NCI-H146 treated with DMSO at 0.1 percent for 48 hours (cell line): Measurements from ENCODE around the gene CMSS1.

Source experiments
- DNase-seq: peaks from one replicate; lab custom pipeline; 2025; ENCODE audit not compliant: unreplicated experiment; lab: John Stamatoyannopoulos, UW

Gene CMSS1

DNA sequence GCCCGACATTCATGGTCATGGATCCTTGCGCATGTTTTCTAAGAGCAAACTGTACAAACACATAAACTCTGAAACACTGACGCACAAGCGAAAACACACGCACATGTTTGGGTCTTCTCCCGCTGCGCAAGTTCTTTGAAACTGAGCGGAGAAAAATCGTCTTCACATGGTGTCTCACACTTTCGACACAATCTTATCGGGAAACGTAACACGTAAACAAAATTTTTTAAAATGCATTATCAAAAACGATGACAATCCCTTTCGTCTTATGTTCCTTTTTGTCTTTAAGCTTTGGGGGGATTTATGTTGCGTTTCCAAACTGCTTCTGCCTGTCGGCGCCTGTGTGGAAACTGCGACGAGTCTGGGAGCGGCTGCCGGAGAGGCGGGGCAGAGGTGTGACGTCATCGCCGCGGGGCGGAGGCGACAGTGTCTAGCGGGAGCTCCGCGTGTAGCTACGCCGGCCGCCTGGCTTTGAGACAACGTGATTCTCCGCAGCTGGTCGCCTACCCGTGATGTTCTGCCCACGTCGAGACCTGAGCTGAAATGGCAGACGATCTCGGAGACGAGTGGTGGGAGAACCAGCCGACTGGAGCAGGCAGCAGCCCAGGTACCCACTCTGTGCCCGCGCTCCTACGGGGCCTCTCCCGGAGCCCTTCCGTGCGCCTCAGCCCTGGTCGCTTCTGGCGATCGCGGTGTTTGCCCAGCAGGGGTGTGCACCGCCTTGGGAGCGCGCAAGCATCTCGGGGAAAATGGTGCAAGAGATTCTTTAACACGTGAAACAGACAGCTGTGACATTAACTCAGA, at the start of gene CMSS1:
Gene CMSS1 (plus strand): TSS at position 426 of the 804 bp plus-strand sequence.
- peak; percentile 74 for DNase-seq

DNA sequence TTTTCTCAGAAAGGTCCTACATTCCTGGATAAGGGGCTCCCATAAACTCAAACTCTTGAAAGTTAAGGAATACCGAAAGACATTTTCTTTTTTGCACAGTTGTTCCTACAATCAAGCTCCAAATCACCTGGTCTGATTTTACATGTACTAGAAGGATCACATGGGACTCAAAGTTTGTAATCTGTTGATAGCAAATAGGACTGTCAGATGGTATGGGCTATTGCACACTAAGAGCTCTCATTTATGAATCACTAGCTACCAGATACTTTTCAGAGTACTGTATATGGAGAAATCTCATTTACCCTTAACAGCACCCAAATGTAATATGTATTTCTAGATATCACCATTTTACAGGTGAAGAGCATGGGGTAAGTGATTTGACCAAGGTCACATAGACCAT, 49.5 kb upstream of the CMSS1 start:
- DNase-seq, result no peak

DNA sequence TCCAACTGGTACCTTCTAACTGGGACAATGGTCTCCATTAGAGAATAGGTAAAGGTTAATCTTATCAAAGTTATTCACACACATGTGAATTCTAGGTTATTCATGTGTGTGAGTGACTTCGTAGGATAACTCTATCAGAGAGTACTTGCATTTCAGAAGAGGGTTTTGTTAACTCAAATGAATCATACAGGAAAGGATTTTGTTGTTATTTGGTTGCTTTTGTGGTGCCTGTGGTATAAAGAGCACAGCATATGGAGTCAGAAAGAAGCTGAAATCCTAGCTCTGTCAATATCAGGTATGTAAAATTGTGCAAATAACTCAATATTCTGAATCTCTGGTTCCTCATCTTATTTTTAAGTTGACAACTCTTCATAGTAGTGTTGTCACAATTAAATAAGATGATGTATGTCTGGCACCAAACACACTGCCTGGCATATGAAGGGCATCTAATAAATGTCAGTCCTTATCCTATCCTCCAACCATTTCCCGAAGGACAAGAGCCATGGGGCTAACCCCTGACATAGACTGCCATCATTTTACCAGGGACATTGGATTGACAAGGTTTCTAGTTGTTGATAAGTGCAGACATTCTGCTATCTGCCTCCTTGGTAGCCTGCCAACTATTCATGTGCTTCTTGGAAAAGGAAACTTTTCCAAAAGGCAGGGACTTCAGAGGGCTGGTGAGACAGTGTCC, 48.7 kb upstream of the CMSS1 start:
- DNase-seq, result no peak

DNA sequence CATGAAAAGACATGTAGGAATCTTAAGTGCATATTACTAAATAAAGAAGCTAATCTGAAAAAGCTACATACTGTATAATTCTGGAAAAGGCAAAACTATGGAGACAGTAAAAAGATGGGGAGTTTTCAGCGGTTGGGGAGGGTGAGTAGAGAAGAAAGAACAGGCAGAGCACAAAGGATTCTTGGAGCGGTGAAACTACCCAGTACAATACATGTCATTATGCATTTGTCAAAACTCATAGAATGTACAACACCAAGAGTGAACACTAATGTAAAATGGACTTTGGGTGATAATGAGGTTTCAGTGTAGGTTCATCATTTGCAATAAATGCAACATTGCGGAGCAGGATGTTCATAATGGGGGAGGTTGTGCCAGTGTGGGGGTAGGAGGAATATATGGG, 45.5 kb upstream of the CMSS1 start:
- DNase-seq, result no peak

DNA sequence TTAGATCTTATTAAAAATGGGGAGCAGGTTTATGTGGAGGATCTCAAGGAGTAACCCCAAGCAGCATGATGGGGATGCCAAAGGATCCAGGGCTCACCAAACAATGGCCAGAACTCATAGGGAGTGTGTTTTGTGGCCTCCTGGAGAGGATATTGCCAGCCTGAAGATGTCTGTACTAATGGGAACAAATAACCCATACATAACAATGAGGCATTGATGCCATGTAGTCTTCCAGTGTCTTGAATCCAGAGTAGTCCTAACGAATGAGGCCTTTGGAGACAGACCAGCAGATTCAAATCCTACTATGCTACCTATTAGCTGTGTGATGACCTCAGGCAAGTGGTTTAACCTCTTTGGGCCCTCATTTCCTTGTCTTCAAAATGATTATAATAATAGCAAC, 45.0 kb upstream of the CMSS1 start:
- DNase-seq, result no peak

DNA sequence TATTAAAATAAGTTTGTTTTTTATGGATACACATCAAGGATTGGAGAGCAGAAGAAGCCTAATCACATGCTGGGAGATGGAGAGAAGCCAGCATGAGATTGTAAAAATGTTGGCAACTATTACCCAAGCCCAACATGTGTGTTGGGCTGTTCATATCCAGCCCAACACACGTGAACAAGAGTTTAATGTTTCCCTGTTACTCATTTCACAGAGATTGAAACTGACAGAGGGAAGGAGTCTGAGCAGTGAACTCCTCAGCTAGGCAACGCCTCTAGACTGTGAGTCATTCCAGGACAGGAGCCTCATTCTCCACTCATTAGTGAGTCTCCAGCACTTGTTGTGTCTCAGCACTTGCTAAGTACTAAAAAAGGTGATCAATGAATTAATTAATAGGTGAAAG, 43.2 kb upstream of the CMSS1 start:
- DNase-seq, result no peak

DNA sequence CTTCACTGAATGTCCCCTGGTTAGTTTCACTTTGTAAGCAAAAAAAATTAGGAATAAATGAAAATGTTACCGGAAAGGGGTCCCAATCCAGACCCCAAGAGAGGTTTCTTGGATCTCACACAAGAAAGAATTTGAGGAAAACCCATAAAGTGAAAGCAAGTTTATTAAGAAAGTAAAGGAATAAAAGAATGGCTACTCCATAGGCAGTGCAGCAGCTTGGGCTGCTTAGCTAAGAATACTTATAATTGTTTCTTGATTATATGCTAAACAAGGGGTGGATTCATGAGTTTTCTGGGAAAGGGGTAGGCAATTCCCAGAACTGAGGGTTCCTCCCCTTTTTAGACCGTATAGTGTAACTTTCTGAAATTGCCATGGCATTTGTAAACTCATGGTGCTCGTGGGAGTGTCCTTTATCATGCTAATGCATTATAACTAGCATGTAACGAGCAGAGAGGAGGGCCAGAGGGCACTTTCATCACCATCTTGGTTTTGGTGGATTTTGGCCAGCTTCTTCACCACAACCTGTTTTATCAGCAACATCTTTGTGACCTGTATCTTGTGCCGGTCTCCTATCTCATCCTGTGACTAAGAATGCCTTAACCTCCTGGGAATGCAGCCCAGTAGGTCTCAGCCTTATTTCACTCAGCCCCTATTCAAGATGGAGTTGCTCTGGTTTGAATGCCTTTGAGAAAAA, 41.0 kb upstream of the CMSS1 start:
- DNase-seq, result no peak

DNA sequence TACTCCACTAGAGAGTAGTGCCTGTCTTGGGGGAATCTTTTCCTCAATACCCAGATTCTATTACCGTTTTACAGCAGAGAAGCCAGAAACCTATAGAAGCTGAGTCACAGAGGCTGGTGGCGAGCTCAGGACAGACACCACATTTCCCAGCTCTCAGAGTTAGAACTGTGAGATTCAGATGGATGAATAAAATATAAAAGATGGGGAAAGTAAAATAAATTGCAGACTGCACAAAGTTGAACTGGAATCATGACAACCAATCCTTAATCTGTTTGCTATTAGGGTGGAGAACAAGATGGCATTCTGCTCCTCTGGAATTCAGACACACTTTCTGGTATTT, 40.5 kb upstream of the CMSS1 start:
- DNase-seq, result no peak

DNA sequence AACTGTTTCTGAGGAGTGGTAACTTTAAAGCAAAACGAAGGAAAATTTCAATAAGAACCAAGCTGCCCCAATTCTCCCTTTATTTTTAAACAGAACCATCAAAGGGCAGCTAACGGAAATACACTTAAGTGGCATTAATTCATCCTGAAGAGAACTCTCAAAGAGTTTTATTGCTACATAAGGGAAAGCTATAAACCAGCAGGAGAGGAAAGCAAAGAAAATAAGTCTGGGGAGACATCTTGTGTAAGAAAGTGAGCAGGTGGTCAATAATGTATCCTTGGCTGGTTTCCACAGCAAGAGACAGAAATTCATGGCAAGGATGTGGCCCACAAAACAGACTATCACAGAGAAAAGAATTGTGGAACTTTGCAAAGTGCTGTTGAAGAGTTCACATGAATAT, 40.0 kb upstream of the CMSS1 start:
- no peak for DNase-seq

DNA sequence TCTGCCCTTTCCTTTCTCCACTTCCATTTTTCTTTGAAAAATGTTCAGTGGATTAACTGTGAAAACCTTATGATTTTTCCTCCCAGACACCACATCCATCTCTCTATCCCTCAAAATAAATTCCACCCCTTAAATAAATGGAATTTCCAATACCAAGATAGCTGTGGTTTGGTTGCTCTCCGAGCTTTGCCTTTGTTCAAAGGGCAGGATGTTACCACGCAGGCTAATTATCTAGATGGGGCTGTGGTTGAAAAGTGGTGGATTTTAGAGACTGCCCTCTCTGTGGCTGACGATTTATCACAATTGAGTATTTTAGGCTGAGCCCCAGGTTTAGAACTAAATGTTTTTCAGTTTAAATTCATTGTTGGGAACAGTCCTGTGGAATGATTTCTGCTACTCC, 36.9 kb upstream of the CMSS1 start:
- no peak for DNase-seq

DNA sequence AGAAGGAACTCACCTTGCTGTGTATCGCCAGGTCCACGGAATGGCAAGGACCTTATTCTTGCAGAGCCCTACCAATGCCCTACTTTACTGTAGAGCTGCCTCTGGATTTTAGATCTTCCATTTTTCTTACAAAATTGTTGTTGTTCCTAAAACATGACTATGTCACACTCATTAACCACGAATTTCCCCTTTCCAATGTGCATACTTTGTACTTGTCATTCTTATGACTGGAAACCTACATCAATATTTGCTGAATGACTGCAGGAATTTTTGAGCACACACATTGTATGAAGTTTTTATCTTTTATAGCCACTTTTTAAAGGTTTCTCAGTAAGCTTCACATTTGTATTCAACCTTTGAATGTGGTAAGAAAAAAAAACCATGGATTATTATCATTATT, 35.9 kb upstream of the CMSS1 start:
- no peak for DNase-seq

DNA sequence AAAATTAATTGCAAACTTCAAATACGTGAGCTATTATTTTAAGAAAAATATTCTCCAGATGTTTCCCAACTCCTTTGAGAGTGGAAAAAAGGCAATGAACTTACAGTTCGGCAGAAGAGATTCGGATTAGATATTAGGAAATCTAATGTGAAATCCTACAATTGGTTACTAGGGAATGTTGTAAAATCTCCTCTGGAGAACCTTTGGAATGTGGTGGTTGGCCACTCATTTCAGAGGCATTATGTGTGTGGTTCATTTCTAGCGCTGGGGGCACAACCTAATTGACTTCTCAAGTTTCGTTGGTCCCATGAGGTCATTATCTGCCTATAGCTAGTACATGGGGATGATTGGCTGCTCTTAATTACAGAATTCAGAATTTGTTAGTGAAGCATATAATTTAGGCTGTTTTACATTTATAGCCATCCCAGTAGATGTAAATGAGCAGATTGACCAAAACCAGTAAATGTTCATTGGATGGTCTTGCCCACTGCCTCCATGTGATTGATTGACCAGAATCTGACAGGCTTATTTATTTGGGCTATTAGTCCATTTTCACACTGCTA, 34.6 kb upstream of the CMSS1 start:
- no peak for DNase-seq

DNA sequence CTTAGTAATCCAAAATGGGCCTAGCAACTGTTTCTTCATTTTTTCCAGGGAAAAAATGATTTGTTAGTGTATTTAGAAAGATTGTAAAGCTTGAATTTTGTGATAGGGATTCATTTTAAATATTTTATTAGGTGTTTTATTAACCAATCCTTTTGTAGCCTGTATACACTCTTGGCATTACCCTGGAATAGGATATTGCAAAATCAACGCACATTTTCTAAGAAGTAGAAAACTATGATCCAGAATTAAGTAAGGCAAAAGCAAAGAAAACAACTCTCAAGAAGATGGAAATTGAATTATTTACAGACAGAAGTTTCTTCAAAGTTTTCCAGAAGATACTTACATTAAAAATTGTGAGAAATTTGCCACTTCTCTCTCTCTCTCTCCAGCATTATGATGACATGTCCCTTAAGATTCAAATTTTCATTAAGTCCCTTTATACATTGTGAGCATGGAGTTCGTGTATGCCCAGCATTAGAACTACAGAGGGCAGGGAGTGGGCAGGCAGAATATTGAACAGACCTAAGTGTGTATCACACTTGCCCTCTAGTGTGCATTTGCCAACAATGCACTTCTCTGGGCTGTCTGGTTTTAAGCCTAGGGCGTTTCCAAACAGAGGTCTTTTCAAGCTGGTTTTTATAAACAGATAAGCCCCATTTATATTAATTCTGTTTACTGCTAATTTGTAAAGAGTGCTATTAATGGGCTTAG, 28.5 kb upstream of the CMSS1 start:
- no peak for DNase-seq

DNA sequence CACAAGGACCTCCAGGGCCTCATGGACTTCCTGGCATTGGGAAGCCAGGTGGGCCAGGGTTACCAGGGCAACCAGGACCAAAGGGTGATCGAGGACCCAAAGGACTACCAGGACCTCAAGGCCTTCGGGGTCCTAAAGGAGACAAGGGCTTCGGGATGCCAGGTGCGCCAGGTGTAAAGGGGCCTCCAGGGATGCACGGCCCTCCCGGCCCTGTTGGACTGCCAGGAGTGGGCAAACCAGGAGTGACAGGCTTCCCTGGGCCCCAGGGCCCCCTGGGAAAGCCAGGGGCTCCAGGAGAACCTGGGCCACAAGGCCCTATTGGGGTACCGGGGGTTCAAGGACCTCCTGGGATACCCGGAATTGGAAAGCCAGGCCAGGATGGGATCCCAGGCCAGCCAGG, 23.2 kb upstream of the CMSS1 start:
- no peak for DNase-seq

DNA sequence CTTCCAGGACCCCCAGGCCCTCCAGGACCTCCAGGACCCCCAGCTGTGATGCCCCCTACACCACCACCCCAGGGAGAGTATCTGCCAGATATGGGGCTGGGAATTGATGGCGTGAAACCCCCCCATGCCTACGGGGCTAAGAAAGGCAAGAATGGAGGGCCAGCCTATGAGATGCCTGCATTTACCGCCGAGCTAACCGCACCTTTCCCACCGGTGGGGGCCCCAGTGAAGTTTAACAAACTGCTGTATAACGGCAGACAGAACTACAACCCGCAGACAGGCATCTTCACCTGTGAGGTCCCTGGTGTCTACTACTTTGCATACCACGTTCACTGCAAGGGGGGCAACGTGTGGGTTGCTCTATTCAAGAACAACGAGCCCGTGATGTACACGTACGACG, 22.1 kb upstream of the CMSS1 start:
- DNase-seq, result no peak

DNA sequence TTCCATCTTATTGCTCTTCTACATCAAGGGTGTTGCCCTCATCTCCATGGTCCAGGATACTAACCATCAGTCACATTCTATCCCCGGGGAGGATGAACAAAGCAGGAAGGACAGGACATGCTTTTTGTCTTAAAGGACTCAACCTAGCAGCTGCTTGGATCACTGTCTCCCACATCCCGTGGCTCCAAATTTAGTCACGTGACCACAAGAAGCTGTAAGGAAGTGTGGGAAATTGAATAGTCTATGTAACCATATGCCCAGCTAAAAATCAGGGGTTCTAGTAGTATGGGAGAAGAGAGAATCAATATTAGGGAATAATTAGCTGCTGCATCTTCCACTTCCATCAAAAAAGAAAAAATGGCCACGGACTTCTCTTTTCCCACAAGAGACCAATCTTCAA, 18.2 kb upstream of the CMSS1 start:
- DNase-seq, result no peak

DNA sequence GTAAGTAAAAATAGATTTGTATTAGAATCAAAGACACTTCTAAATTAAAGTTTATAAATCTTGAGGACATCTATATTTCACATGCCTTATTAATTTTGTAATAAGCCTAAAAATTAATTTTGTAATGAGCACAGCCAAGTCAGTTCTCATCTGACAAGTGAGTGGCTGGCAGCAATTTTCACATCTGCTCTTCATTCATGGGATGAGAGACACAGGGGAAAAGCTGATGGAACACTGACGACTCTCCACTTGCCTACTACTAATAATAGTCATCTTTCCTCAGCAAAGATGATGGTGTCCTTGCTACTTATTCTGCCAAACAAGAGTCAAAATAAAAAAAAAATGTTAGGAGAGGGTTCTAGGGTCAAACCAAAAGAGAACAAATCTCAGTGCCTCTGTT, 14.4 kb upstream of the CMSS1 start:
- no peak for DNase-seq

DNA sequence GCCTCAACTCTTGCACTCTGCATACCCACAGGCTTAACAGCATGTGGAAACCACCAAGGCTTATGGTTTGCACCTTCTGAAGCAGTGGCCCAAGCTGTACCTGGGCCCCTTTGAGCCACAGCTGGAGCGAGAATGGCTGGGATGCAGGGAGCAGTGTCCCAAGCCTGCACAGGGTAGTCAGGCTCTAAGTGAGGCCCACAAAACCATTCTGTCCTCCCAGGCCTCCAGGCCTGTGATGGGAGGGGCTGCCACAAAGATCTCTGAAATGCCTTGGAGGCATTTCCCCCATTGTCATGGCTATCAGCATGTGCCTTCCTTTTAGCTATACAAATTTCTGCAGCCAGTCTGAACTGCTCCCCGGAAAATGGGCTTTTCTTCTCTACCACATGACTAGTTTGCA, 12.5 kb upstream of the CMSS1 start:
- no peak for DNase-seq

DNA sequence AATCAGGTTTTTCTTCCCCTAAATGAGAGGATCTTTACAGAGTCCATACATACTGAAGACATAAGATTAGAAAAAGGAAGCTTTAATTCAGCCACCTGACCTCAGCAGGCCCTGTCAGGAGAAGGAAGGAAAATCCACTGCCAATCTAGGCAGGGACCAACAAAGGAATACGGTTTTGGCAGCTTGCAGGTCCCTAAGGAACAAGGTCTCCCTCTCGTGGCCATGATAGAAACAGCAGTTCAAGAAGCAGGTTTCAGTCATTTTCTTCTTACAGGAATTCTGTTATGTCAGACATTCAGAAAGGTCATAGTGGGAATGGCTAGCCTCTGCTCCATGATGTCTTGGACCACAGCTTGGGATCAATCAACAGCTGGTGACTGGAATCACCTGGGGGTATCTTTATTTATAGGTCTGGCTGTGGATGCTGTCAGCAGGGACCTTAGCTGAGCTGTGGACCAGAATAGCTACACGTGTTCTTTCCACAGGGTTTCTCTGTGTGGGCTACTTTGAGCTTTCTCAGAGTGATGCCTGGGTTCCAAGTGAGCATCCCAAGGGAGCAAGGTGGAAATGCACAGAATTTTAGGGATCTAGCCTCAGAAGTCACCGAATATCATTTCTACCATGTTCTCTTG, 9.4 kb upstream of the CMSS1 start:
- peak; percentile 33 for DNase-seq

DNA sequence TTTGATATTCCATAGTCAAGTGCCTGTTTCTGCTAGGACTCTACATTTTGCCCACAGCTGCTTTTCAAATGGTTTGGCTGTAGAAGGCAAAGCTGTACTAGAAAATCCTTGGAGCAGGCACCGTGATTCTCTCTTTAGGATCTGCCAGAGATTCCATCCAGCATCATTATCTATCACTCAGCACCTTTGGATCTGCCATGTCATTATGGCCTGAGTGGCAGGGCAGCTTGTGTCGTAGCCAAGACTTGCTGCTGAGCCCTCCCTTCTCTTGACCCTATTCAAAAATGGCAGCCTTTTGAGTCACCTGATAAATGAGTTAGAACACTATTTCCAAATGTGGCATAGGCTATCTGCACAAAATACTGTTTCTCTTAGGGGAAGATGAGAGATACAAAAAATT, 8.1 kb upstream of the CMSS1 start:
- no peak for DNase-seq

DNA sequence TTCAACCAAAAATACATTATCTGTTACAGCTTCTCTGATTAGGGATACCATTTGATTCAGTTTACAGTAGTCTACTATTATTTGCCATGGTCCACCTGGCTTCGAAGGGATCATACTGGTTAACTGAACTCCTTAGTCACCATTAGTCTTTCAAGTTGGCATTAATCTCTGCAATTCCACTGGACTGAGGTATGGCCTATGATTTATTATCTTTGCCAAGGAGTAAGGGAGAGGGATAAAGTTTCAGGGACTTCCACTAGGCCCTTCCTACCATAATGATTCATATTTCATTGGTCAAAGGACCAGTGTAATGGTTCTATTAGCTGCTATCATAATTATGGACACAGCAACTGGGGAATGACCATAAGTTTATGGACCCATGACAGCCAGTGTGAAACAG, 7.3 kb upstream of the CMSS1 start:
- DNase-seq, result no peak
